Cardiac muscle cell (in vitro differentiated cells and primary cell): ENCODE measurements around the gene MFAP5. TPM values are rescaled to one million over a fixed set of nuclear protein-coding genes. Genes with fewer than 3 reads are reported as not detected.

Experiments used
- DNase-seq, 2 donors: peaks; one replicate each; pipeline versions ENCODE4 v3.0.0 to v3.0.0-alpha.2; 2010 to 2017; ENCODE audit warnings: low read depth in 1 of 2, low spot score in 1 of 2
- H3K27ac ChIP-seq: fragments of 200-600 bp; sonication (generic); 2 replicates; pipeline ENCODE4 v1.5.1; 2016
- H3K27me3 ChIP-seq: fragments of 200-600 bp; sonication (generic); 2 replicates; pipeline ENCODE4 v1.6.0; 2016; ENCODE audit warnings: control low read depth
- H3K36me3 ChIP-seq: fragments of 200-600 bp; sonication (generic); 2 replicates; pipeline ENCODE4 v1.5.1; 2016; ENCODE audit warnings: control low read depth
- H3K4me1 ChIP-seq: fragments of 200-600 bp; sonication (generic); 2 replicates; pipeline ENCODE4 v1.8.1; 2017; ENCODE audit warnings: low read depth, mild to moderate bottlenecking, mixed run types
- H3K4me3 ChIP-seq: fragments of 200-600 bp; sonication (generic); 2 replicates; pipeline ENCODE4 v1.5.1; 2016; ENCODE audit warnings: mild to moderate bottlenecking
- H3K9me3 ChIP-seq: fragments of 200-600 bp; sonication (generic); 2 replicates; pipeline ENCODE4 v1.5.1; 2017; ENCODE audit warnings: low read depth, mild to moderate bottlenecking, control low read depth
- polyA plus RNA-seq: library from polyadenylated mRNA; unstranded; fragments of >200 nt; fragmentation: Nextera tagmentation; extraction: Ambion mirVana; gene quantifications from 2 replicates; pipeline ENCODE4 v1.2.1, GENCODE V29; 2016
- total RNA-seq: library from RNA; depleted of rRNA; stranded (reverse); fragments of >200 nt; gene quantifications from 2 replicates; pipeline ENCODE4 v1.2.3, GENCODE V29; 2016
- TF ChIP-seq, protein P1 (sequence below): IDR thresholded peaks from 2 replicates; pipeline ENCODE4 v1.5.1; 2012; ENCODE audit warnings: low read depth, mild to moderate bottlenecking, low read length

Gene MFAP5
- total and polyA plus RNA-seq, 2 experiments from 2014 or later = not detected

DNA sequence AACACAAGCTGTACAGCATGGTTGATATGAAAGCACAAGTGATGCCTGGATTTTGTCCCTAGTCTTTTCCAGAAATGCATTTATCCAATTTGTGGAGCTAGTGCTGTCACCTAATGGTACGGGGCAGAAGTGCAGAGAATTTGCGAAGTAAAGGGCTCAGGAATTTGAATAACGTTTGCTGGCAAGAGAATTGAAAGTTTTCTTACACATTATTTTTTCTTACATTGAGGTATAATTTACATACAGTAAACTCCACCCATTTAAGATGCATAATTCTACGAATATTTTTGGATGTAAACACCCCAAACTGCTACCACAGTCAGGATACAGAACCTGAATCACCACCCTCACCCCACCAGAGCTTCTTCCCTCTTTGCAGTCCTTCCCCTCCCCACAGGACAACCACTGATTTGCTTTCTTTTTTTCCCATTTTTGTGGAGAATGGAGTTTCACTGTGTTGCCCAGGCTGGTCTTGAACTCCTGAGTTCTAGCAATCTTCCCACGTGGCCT is 53.5 kb downstream of the MFAP5 start:
- TF ChIP-seq, protein P1, sequence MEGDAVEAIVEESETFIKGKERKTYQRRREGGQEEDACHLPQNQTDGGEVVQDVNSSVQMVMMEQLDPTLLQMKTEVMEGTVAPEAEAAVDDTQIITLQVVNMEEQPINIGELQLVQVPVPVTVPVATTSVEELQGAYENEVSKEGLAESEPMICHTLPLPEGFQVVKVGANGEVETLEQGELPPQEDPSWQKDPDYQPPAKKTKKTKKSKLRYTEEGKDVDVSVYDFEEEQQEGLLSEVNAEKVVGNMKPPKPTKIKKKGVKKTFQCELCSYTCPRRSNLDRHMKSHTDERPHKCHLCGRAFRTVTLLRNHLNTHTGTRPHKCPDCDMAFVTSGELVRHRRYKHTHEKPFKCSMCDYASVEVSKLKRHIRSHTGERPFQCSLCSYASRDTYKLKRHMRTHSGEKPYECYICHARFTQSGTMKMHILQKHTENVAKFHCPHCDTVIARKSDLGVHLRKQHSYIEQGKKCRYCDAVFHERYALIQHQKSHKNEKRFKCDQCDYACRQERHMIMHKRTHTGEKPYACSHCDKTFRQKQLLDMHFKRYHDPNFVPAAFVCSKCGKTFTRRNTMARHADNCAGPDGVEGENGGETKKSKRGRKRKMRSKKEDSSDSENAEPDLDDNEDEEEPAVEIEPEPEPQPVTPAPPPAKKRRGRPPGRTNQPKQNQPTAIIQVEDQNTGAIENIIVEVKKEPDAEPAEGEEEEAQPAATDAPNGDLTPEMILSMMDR = peak; percentile 91
- H3K4me1 ChIP-seq = peaks cover 3% of the 10 kb centered on the region
- no peak overlapping the region for H3K27ac ChIP-seq
- no peaks in the 10 kb centered on the region for H3K27me3 ChIP-seq
- peak; percentile 67 to 77 for DNase-seq
- H3K9me3 ChIP-seq = no peaks in the 10 kb centered on the region
- no peak overlapping the region for H3K4me3 ChIP-seq
- H3K36me3 ChIP-seq = no peaks in the 10 kb centered on the region

DNA sequence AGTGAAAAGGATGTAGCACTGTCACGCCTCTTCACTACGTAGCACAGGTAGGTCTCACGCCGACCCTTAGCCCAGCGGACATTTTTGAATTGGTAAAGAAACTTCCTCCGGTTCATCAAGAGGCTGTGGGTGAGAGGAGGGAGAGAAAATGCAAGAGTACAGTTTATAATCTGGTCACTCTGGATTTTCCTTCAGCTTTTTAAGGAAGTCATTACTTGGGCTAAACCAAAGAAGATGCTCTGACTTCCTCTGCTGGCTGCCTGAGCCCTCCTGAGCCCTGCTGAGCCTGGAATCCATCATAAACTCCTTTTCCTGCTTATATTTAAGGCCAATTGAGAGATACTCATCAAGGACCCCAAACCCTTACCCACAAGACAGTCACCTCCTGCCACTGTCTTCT is 55.7 kb downstream of the MFAP5 start:
- TF ChIP-seq, protein P1 = no peak
- Histone ChIP-seq H3K4me1 (peaks cover 3% of the 10 kb centered on the region), H3K9me3 (no peaks in the 10 kb centered on the region), H3K27ac (no peak overlapping the region), H3K27me3 (no peaks in the 10 kb centered on the region), H3K36me3 (no peaks in the 10 kb centered on the region), H3K4me3 (no peak overlapping the region)
- no peak for DNase-seq

DNA sequence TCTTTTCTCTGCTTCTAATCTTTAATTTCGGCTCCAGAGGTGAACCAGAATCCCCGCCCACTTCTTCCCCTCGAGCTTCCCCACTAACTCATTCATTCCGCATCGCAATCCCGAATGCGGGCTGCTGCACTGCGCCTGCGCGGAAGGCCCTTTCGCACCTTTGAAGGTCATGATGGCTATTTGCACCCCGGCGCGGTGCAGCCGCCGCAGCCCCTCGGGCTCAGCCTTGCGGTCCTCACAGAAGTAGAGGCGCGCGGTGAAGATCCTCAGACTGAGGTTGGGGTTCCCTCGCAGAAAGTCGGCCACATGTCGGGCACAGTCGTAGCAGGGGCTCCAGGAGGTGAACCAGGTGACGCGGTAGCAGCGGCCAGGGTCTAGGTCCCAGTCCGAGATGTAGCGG is 57.6 kb downstream of the MFAP5 start:
- TF ChIP-seq, protein P1 = no peak
- H3K4me3 ChIP-seq = no peak overlapping the region
- H3K27me3 ChIP-seq = no peaks in the 10 kb centered on the region
- no peaks in the 10 kb centered on the region for H3K4me1 ChIP-seq
- DNase-seq = no peak
- H3K36me3 ChIP-seq = no peaks in the 10 kb centered on the region
- H3K9me3 ChIP-seq = no peaks in the 10 kb centered on the region
- no peak overlapping the region for H3K27ac ChIP-seq

DNA sequence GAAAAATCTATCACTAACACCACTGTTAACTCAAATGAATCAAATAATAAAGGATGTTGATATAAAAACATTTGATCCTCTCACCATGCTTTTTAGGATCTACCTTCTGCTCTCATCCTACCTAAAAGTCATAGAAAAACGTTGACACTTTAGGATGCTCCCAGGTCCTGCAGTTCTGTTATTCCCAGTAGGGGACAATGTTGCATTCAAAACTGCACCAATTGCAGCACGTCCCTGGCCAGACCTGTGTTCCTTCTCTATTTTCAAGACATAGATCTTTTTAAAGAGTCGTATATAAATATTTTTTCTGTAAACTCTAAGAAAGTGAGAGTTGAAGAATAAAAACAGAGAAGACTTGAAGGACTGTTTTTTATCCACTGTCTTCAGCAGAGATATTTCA is 58.8 kb downstream of the MFAP5 start:
- no peak overlapping the region for H3K27ac ChIP-seq
- H3K27me3 ChIP-seq = no peaks in the 10 kb centered on the region
- H3K9me3 ChIP-seq = no peaks in the 10 kb centered on the region
- no peak for DNase-seq
- no peaks in the 10 kb centered on the region for H3K4me1 ChIP-seq
- H3K36me3 ChIP-seq = no peaks in the 10 kb centered on the region
- TF ChIP-seq, protein P1 = no peak
- H3K4me3 ChIP-seq = no peak overlapping the region

DNA sequence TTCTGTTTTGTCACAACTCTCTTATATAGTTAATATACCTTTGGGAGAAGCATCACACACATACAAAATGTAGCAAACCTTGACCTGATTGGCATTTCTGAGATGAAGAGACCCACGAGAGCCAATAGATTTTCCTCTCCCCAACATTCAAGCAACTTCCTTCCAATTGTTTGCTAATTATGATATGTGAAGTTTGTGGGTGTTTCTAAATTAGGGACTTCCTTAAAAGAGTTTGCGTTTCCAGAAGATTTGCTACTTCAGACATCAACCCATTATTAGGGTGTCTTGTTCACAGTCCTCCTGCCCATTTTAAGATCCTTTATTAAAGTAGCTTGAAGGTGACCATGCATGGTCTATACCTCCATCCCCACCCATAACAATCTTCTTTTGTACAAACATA is 59.3 kb downstream of the MFAP5 start:
- TF ChIP-seq, protein P1 = no peak
- Histone ChIP-seq H3K27ac (no peak overlapping the region), H3K4me3 (no peak overlapping the region), H3K36me3 (no peaks in the 10 kb centered on the region), H3K4me1 (no peaks in the 10 kb centered on the region), H3K9me3 (no peaks in the 10 kb centered on the region), H3K27me3 (no peaks in the 10 kb centered on the region)
- no peak for DNase-seq

DNA sequence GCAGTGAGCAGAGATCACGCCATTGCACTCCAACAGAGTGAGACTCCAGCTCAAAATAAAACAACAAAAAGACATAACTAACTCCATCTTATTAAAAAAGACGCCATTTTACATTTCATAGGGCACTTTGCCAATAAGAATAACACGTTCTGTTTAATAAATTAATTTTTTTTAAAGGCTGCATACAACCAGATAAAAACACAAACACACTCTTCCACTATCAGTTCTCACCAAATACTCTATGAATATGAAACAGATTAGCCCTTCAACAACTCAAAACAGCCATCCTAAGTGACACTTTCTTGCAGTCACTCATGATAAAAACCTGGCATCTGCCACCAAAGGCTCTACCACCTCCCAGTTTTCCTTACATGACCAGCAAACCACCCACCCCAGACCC is 66.1 kb downstream of the MFAP5 start:
- H3K4me3 ChIP-seq = no peak overlapping the region
- H3K27me3 ChIP-seq = no peaks in the 10 kb centered on the region
- no peaks in the 10 kb centered on the region for H3K4me1 ChIP-seq
- H3K27ac ChIP-seq = no peak overlapping the region
- TF ChIP-seq, protein P1 = no peak
- no peaks in the 10 kb centered on the region for H3K9me3 ChIP-seq
- DNase-seq = no peak
- H3K36me3 ChIP-seq = no peaks in the 10 kb centered on the region
